ENCODE data around the gene L1CAM. TPM values are rescaled to one million over a fixed set of nuclear protein-coding genes. Genes with fewer than 3 reads are reported as not detected.
A peak's percentile ranks its signal among the peaks of the same experiment; 100 is the strongest.

L1CAM gene
- polyA plus RNA-seq, 3 donors, result 0.55 TPM; not detected in 2

DNA sequence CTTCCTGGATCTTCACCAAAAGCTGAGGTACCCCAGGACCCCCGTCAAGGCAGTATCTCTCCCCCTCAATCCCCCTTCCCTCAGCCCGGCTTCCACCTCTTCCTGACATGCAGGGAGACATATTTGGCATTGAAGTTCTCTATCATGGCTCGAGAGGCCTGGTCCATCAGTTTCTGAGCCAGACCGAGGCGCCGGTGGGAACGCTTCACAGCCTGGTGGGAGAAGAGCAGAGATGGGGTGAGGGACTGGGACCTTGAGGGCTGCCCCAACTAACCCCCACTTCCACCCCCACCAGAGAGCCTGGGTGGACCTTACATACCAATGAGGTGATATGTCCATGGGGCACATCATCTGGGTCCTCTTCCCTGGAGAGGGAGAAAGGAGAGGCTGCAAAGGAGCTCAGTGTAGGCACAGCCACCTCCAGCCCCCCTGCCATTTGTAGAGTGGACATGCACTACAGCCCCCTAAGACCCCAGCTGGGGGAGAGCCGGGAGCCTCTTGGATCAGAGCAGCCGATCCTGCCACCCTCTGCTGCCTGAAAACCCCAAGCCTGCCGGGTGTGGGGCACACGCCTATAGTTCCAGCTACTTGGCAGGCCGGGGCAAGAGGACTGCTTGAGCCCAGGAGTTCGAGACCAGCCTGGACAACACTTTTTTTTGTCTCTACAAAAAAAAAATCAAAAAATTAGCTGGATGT is 46.4 kb upstream of the L1CAM start:
- Histone ChIP-seq H2AFZ (ENCODE audit: insufficient read depth, low read depth, low read length, poor library complexity, severe bottlenecking) (no peak overlapping the region), H3K4me3 (replicated peaks in 1 of 3; ENCODE audit: low read depth in 2 of 3, low read length in 3 of 3) (no peak overlapping the region), H4K20me1 (ENCODE audit: insufficient read depth, low read length) (peaks cover 74% of the 10 kb centered on the region), H3K36me3 (replicated peaks in 1 of 2; ENCODE audit: control insufficient read depth in 1 of 2, insufficient read depth in 2 of 2, low read length in 2 of 2) (peaks cover 31 to 36% of the 10 kb centered on the region in 2 donors), H3K4me2 (replicated peaks; ENCODE audit: extremely low read depth, low read length, poor library complexity, severe bottlenecking) (no peak overlapping the region), H3K9me3 (replicated peaks in 1 of 2; ENCODE audit: control insufficient read depth in 1 of 2, insufficient read depth in 1 of 2, low read length in 2 of 2) (no peaks in the 10 kb centered on the region), H3K27ac (ENCODE audit: low read depth in 1 of 2, low read length in 2 of 2) (no peak overlapping the region), H3K9ac (ENCODE audit: insufficient read depth, low read length, poor library complexity, severe bottlenecking) (no peak overlapping the region), H3K4me1 (ENCODE audit: control insufficient read depth in 1 of 2, insufficient read depth in 2 of 2, low read length in 2 of 2) (peaks cover 38 to 50% of the 10 kb centered on the region in 2 donors), H3K27me3 (ENCODE audit: control insufficient read depth in 2 of 2, insufficient read depth in 2 of 2, low read length in 2 of 2) (peaks cover 0 to 3% of the 10 kb centered on the region in 2 donors), H3K79me2 (ENCODE audit: insufficient read depth, low read length) (peaks cover 46% of the 10 kb centered on the region)
- no peak for DNase-seq
- Mint-ChIP-seq H3K4me3 (no peak overlapping the region), H3K9me3 (peaks cover 0 to 16% (median 3%) of the 10 kb centered on the region in 7 donors), H3K27ac (peak overlapping the region in 1 of 7 donors; percentile 14), H3K27me3 (ENCODE audit: low read depth in 3 of 3) (peaks cover 0 to 45% (median 2%) of the 10 kb centered on the region in 3 donors), H3K4me1 (peaks cover 26% of the 10 kb centered on the region), H3K36me3 (peaks cover 18 to 35% of the 10 kb centered on the region in 2 donors)
- no peak for TF ChIP-seq CTCF (IDR thresholded peaks at IDR 0.05)
- intact Hi-C loops (cut with micrococcal nuclease), result no loop called here
- WGBS (ENCODE audit: insufficient coverage), result 100% methylated on average over 2 of the region's 13 CpGs

DNA sequence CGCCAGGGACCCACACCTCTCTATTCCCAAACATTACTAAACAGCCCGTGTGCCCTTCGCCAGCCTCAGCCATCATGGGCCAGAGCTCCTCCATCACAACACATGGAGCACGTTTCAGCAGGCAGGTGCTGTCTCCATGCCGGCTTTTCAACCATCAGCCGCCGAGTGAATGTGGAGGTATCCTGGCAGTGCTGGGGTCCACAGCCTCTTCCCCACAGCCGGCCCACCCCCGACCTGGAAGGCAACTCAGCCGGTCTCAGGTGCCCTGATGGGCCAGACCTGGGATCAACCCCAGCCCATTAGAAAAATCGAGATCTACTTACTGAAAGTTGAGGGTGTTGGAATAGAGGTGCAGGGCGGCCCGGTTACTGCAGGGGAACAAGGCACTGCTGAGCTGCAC is 45.8 kb upstream of the L1CAM start:
- Mint-ChIP-seq H3K27ac (peak overlapping the region in 2 of 7 donors; percentile 14 to 15), H3K9me3 (peaks cover 0 to 17% (median 6%) of the 10 kb centered on the region in 7 donors), H3K4me3 (no peak overlapping the region), H3K4me1 (peaks cover 26% of the 10 kb centered on the region), H3K27me3 (ENCODE audit: low read depth in 3 of 3) (peaks cover 0 to 41% (median 2%) of the 10 kb centered on the region in 3 donors), H3K36me3 (peaks cover 17 to 32% of the 10 kb centered on the region in 2 donors)
- Histone ChIP-seq H3K36me3 (replicated peaks in 1 of 2; ENCODE audit: control insufficient read depth in 1 of 2, insufficient read depth in 2 of 2, low read length in 2 of 2) (peaks cover 31 to 36% of the 10 kb centered on the region in 2 donors), H3K4me2 (replicated peaks; ENCODE audit: extremely low read depth, low read length, poor library complexity, severe bottlenecking) (no peak overlapping the region), H3K27me3 (ENCODE audit: control insufficient read depth in 2 of 2, insufficient read depth in 2 of 2, low read length in 2 of 2) (peaks cover 0 to 3% of the 10 kb centered on the region in 2 donors), H4K20me1 (ENCODE audit: insufficient read depth, low read length) (peaks cover 80% of the 10 kb centered on the region), H3K79me2 (ENCODE audit: insufficient read depth, low read length) (peaks cover 47% of the 10 kb centered on the region), H3K4me3 (replicated peaks in 1 of 3; ENCODE audit: low read depth in 2 of 3, low read length in 3 of 3) (no peak overlapping the region), H2AFZ (ENCODE audit: insufficient read depth, low read depth, low read length, poor library complexity, severe bottlenecking) (no peak overlapping the region), H3K4me1 (ENCODE audit: control insufficient read depth in 1 of 2, insufficient read depth in 2 of 2, low read length in 2 of 2) (peaks cover 44 to 56% of the 10 kb centered on the region in 2 donors), H3K9me3 (replicated peaks in 1 of 2; ENCODE audit: control insufficient read depth in 1 of 2, insufficient read depth in 1 of 2, low read length in 2 of 2) (no peaks in the 10 kb centered on the region), H3K27ac (ENCODE audit: low read depth in 1 of 2, low read length in 2 of 2) (no peak overlapping the region), H3K9ac (ENCODE audit: insufficient read depth, low read length, poor library complexity, severe bottlenecking) (no peak overlapping the region)
- no peak for TF ChIP-seq CTCF (IDR thresholded peaks at IDR 0.05)
- no peak for DNase-seq
- intact Hi-C loops (cut with micrococcal nuclease), result no loop called here
- WGBS (ENCODE audit: insufficient coverage), result 83% methylated on average over 1 of the region's 13 CpGs

All from CD14-positive monocyte (primary cell).